NCI-H1417 treated with DMSO at 0.1 percent for 48 hours (cell line): ENCODE measurements around the gene UBE2G1.
A peak's percentile ranks its signal among the peaks of the same experiment; 100 is the strongest.
"Not testable (repeated sequence)": the region's sequence is repeated elsewhere in the genome, so short reads cannot be mapped to it uniquely, and the experiment has no call there.

ENCODE experiments used
- DNase-seq: peaks from one replicate; lab custom pipeline; 2025; lab: John Stamatoyannopoulos, UW

Gene UBE2G1

GRCh38 chr17:4366327-4367063, at the start of gene UBE2G1:
Gene UBE2G1, minus strand, starts transcription at chr17:4366675. Its CDS starts 359 bp downstream, at chr17:4366316.
- peak; percentile 92 for DNase-seq

GRCh38 chr17:4412933-4413831, 46.7 kb upstream of the UBE2G1 start:
- DNase-seq, result peak; percentile 5

GRCh38 chr17:4411201-4411600, 44.7 kb upstream of the UBE2G1 start:
- no peak for DNase-seq

GRCh38 chr17:4409659-4410058, 43.2 kb upstream of the UBE2G1 start:
- no peak for DNase-seq

- no peak for DNase-seq
Measured at GRCh38 chr17:4407851-4408250, 41.4 kb upstream of the UBE2G1 start.

GRCh38 chr17:4407216-4407615, 40.7 kb upstream of the UBE2G1 start:
- DNase-seq, result no peak

GRCh38 chr17:4406386-4406785, 39.9 kb upstream of the UBE2G1 start:
- no peak for DNase-seq

- no peak for DNase-seq
Measured at GRCh38 chr17:4405699-4406098, 39.2 kb upstream of the UBE2G1 start.

GRCh38 chr17:4405038-4405669, 38.7 kb upstream of the UBE2G1 start:
- no peak for DNase-seq

- no peak for DNase-seq
Measured at GRCh38 chr17:4397840-4398239, 31.4 kb upstream of the UBE2G1 start.

- DNase-seq, result no peak
Measured at GRCh38 chr17:4395111-4395478, 28.6 kb upstream of the UBE2G1 start.

- no peak for DNase-seq
Measured at GRCh38 chr17:4394208-4395110, 28.0 kb upstream of the UBE2G1 start.

- DNase-seq, result no peak
Measured at GRCh38 chr17:4393806-4394205, 27.3 kb upstream of the UBE2G1 start.

- DNase-seq, result no peak
Measured at GRCh38 chr17:4389079-4389478, 22.6 kb upstream of the UBE2G1 start.

- no peak for DNase-seq
Measured at GRCh38 chr17:4387137-4387536, 20.7 kb upstream of the UBE2G1 start.

GRCh38 chr17:4386406-4386805, 19.9 kb upstream of the UBE2G1 start:
- DNase-seq, result no peak

GRCh38 chr17:4381690-4382671, 15.5 kb upstream of the UBE2G1 start:
- DNase-seq, result no peak

GRCh38 chr17:4378626-4379025, 12.2 kb upstream of the UBE2G1 start:
- DNase-seq, result no peak

- DNase-seq, result not testable (repeated sequence)
Measured at GRCh38 chr17:4377247-4377646, 10.8 kb upstream of the UBE2G1 start.

GRCh38 chr17:4375796-4376440, 9.4 kb upstream of the UBE2G1 start:
- DNase-seq, result not testable (repeated sequence)
